GM19328 (cell line): ENCODE measurements around the gene ACSL4.
"Not testable (repeated sequence)": the region's sequence is repeated elsewhere in the genome, so short reads cannot be mapped to it uniquely, and the experiment has no call there.

ENCODE experiments used
- ATAC-seq: cut with Tn5 transposase; IDR thresholded peaks from one replicate; pipeline ENCODE4 v1.9.1; 2021; ENCODE audit warnings: mild to moderate bottlenecking, moderate library complexity; ENCODE audit not compliant: unreplicated experiment

The ACSL4 gene

DNA sequence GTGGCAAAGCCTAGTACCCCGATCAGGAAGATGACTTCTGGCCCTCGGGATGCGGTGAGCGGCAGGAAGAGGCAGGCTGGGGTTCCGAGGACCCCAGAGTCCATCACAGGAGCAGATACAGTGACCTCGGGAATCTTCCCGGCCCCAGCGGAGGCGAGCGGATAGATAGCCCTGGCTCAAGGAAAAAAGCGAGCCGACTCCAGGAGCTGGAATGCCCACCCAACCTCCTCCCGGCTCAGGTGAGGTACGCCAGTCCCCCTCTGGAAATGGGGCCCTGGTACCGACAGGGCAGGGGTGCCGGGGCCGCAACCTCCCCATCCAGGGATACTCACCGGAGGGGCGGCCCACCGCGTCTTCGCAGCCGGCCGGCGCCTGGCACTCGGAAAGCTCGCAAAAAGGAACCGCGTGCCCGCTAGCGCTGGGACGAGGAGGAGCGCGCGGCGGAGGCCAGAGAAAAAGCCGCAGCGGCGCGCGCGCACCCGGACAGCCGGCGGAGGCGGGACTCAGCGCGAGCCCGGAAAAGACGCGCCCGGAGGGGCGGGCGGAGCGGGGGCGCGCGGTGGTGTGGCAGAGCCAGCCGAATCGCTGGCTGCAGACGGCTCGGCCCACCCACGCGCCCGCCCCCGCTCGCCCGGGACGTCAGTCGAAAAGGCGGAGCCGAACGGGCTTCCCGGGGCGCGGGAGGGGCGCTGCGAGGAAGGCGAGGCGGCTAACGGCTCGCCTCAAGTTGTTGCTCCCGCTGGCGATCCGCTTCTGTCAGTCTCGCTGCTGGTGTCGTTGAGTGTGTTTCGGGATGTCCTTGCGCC lies at the start of gene ACSL4:
TSS of gene ACSL4 (minus strand) at position 451 of the 806 bp plus-strand sequence. CDS start 49,894 bp downstream, outside the sequence.
- peak; percentile 81 for ATAC-seq

DNA sequence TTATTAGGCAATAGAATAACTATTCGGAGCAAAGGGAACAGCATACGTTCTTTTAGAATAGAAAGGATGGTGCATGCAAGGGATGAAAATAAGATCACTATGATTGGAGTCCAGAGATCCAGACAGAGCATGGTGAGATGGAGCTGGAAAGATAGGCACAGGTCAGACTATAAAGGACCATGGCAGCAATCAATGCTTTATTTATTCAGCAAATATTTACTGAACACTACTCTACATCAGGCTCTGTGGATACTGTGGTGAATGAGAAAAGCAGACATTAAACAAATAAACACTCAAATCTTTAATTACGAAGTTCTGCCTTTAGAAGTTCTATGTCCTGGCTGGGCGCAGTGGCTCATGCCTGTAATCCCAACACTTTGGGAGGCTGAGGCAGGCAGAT lies 44.7 kb upstream of the ACSL4 start:
- ATAC-seq: no peak

DNA sequence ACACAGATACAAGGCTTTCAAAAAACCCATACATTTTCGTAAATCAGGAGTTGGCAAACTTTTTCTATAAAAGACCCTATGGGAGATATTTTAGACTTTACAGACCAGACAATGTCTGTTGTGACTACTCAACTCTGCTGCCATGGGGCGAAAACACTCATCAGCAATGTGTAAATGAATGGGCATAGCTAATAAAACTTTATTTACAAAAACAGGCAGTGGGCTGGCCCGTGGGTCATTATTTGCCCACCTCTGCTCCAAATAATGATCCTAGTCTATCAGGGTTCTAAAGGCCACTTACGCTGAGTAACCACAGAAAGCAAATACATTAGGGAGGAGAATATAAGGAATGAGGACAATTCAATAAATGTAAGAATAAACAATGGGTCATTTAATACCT lies 43.9 kb upstream of the ACSL4 start:
- no peak for ATAC-seq

DNA sequence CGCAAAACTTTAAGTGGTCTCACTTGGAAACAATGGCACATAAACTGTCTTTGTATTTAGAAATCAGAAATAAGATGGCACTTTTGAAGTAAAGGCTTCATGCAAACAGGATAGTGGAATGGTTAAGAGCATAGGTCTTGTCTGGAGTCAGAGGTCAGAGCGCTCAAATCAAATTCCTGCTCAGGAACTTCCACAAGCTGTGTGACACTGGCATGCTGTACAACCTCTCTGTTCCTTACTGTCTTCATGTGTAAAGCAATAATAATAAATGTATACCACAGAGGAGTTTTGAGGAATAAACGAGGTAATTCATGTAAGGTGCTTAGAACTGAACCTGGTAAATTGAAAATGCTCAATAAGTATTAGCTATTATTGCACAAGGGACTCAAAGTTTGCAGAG lies 43.4 kb upstream of the ACSL4 start:
- ATAC-seq: no peak

DNA sequence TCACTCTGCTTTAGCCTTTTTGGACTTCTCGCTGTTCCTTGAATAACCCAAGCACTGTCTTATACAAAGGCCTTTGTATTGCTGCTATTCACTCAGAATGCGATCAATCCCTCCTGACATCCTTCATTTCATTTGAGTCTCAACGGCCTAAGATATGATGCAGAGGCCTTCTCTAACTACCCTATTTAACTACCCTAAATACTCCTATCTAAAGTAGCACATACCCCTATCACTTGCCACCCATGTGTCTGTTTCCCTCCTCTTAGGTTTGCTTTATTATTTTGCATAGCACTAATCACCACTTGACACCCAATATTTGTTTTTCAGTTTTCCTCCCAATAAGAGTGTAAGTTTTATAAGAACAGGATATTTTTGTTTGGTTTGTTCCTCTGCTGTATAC lies 42.3 kb upstream of the ACSL4 start:
- ATAC-seq: no peak

DNA sequence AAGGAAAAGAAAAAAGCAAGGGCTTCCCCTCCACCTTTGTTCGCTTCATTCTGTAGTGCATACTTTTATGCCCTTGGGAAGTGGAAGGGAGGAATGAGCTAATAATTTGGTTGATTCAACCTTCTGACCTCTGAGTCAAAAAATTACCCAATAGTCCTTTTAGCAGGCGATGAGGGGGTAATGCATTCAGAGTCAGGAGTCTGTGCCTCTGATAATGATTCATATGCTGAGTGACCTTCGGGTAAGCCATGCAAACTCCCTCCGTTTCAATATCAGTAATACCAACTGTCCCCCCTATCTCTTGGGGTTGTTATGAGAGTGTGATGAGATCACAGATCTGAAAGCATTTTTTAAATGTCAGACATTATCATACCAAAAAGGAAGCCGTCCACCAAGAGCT lies 41.6 kb upstream of the ACSL4 start:
- ATAC-seq: peak; percentile 85

DNA sequence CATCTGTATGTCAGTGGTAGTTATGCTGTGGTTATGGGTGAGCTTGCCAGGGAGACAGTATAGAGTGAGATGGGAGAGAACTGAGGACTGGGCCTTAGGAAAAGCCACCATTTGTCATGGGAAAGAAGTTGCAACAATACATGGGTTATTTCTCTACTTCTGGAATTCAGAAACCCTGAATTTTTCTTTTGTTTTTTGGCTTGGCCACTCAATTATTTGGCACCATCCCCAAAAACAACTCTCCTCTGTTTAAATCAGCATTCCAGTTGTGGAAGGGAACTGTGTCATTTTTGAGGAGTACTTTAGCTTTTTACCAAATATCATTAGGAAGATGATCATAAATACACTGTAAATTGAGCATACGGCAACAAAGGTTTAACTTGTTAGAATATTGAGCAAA lies 41.1 kb upstream of the ACSL4 start:
- ATAC-seq: no peak

DNA sequence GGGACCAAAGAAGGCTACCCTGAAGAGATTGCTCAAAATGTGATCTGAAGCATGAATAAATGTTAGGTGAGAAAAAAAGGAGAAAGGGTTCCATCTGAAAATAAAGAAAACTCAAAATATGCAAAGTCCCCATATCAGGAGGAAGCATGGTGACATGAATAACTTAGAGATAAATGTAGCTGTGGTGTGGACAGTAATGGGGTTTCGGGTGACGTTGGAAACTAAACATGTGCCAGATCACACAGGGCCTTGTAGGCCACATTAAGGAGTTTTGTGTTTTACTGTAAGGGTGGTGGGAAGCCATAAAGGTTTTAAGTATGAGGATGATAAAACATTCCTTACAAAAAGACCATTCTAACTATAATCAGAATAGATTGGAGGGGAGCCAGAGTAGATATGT lies 40.3 kb upstream of the ACSL4 start:
- ATAC-seq: peak; percentile 42

DNA sequence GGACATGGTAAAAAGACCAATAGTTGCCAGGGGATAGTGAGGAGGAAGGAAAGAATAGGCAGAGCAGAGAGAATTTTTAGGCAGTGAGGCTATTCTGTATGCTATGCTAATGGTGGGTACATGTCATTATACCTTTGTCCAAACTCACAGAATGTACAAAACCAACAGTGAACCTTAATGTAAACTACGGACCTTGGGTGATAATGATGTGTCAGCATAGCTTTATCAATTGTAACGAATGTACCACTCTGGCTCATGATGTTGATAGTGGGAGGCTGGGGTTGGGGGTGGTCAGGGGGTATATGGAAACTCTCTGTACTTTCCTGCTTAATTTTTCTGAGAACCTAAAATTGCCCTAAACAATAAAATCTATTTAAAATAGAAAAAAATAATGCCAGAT lies 37.7 kb upstream of the ACSL4 start:
- no peak for ATAC-seq

DNA sequence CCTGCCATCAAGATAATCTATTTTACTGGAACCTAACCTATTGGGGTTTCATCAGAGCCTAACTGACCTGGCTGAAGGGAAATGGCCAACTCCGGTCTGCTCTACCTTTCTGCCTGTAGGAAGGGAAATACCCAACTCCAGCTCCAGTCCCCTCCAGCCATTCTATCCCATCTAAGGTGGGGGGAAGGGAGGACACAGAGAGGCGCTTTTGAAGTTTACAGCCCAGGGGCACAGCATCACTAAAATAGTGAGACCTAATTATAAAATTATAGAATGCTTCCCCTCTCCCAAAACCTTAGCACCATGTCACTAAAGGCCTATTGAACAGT lies 27.8 kb upstream of the ACSL4 start:
- no peak for ATAC-seq

DNA sequence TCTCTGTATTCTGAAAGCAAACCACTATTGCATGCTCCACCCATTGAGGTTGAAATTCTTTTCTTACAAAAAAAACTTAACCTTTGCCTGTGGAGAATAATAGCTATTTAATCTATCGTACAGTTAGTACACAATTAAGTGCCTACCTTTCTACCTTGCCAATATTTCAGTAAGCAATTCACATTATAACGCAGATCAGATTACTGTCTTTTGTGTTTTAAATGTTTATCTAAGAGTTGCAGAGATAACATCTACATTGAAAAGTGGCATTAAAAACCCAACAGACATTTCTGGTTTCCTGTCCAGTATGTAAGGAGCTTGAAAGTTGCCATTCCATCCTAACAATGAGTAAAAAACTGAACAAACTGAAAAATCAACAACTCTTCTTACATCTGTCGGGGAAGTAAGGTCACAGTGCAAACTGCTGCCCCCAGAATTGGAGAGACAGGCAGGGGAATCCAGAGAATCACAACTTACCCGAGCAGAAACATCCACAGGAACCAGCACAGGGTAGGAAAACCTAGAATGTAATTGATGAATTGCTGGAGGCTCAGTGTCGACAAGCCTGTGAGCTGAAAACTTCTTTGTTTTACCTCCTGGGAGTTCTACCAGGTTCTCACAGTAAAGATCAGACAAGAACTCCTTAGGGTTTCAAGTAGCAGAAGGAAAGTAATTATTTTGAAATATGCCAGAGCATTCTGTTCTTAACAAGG lies 27.3 kb upstream of the ACSL4 start:
- ATAC-seq: no peak

DNA sequence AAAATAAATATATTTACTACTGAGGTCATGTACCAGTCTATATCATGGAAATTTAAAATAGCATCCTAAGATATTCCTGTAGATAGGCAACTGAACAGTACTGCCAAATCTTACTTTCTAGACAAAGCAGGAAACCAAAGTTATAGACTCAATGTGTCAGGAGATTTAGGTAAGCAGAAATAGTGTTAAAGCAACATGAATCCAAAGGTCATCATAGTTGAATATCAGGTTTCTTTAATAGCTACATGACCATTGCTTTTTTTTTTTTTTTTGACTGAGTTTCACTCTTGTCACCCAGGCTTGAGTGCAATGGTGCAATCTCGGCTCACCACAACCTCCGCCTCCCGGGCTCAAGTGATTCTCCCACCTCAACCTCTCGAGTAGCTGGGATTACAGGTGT lies 20.2 kb upstream of the ACSL4 start:
- ATAC-seq: no peak

DNA sequence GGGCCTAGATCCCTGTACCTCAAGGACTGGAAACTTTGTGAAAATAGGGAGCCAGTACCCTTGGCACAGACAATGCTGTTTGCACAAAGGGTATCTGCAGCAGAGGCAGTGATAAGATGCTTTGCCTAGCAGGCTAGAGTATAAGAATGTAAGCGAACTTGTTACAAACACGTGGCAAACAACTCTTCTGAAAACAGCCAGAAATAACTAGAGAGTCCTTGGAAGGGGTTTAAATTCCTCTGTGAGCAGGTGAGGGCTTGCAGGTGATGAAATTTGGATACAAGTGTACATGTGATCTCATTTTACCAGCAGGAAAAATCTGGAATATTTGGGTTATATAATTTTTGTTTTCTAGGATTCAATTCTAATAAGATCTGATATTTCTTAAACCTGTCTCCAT lies 18.6 kb upstream of the ACSL4 start:
- ATAC-seq: no peak

DNA sequence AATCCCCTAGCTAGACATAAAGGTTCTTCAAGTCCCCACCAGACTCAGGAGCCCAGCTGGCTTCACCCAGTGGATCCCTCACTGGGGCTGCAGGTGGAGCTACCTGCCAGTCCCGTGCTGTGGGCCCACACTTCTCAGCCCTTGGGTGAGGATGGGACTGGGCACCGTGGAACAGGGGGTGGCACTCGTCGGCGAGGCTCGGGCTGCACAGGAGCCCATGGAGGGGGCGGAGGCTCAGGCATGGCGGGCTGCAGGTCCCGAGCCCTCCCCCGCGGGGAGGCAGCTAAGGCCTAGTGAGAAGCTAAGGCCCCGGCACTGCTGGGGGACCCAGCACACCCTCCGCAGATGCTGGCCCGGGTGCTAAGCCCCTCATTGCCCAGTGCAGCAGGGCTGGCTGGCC lies 16.1 kb upstream of the ACSL4 start:
- no peak for ATAC-seq

DNA sequence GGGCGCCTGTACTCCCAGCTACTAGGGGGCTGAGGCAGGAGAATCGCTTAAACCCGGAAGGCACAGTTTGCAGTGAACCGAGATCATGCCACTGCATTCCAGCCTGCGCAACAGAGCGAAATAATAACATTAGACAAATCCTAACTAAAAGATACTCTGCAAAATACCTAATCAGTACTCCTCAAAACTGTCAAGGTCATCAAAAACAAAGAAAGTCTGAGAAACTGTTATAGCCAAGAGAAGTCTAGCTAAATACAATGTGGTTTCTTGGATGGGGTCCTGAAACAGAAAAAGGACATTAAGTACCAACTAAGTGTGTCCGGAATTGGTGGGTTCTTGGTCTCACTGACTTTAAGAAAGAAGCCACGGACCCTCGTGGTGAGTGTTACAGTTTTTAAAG lies 14.6 kb upstream of the ACSL4 start:
- no peak for ATAC-seq

DNA sequence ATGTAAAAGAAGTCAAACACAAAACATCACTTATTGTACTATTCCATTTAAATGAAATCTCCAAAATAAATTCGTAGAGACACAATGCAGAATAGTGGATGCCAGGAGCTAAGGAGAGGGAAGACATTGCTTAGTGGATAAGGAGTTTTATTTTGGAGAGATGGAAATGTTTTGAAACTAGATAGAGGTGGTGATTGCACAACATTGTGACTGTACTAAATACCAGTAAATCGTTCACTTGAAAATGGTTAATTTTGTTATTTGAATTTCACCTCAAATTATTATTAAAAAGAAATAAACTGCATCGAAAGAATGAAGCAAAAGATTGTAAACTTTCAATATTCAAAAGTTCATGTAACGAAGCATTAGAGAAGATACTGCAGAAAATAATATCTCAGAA lies 9.7 kb upstream of the ACSL4 start:
- ATAC-seq: no peak

DNA sequence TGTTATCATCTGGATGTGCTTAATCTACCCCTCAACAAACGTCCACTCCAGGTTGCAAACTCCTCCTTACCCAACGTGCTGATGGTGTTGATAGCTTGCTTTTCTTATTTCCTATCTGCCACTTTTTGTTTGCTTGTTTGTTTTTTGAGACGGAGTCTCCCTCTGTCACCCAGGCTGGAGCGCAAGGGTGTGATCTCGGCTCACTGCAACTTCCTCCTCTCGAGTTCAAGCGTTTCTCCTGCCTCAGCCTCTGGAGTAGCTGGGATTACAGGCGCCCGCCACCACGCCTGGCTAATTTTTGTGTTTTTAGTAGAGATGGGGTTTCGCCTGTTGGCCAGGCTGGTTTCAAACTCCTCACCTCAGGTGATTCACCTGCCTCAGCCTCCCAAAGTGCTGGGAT lies 7.8 kb upstream of the ACSL4 start:
- not testable (repeated sequence) for ATAC-seq

DNA sequence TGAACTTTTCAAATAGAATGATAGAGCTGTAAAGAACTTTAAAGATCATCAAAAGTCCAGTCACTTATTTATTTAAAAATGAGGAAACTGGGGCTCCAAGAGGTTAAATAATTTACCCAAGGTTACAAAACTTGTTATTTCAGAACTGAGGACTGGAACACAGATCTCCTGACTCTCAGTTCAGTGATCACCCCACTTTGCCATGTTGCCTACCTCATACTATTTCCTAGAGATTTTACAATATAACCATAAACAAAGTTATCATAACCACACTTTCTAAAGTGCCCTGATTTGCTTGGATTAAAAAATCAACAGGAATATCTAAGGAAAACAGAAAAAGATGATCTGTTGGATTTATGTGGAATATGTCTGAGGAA lies 7.4 kb upstream of the ACSL4 start:
- no peak for ATAC-seq

DNA sequence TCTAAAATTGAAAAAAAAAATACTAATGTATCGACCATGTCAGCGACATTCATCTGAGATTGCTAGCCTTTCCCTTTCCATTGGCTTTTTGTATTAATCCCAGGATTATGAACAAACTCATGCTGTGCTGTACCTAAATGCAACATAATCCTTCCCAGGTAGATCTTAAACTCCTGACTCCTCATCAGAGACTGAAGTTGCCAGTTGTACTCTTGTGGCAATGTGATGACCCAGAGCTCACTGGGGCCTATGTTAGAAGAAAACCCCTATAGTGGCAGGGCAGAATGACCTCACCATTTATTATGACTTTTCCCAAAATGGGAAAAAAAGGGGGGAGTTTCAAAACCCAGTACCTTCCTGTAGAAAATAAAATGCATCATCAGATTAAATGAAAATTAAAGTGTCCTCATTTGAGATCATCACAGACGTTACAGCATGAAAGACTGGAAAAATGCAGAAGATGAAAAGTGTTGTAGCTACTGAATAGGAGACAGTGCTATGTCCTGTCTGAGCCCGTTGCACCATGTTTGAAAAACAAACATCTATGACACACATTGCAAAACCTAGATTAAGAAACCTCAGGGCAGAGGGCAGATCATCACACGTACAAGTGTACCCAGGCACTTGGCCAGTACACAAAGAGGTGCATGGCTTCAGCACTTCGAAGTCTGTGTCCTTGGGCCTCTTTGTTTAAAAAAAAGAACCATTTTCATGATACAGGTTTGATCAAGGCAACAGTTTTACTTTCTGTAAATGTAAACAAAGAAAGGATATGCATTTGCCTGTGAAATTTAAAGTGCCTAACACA lies 6.8 kb upstream of the ACSL4 start:
- no peak for ATAC-seq

DNA sequence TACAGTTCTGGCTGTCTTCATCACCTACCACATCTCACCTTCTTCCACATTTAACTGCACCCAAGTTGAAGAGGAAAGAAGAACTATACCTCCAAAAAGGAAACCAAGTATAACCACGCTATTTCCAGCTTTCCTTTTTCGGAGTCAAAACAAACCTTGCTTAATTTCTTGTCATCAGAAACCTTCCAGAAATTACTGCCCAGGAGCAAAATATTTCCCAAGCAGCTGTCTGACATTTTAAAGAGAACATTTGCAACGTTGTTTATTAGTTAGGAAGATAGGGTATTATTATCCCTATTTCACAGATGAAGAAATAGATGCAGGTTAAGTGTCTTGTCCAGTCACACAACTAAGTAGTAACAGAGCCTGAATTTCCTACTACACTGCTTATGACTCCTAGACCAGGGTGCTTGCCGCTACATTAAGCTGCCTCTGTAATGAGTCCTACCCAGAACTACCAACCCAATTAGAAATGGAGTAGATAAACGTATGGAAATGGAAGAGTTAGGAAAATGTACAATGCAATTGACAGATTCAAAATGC lies 2.2 kb upstream of the ACSL4 start:
- ATAC-seq: no peak

DNA sequence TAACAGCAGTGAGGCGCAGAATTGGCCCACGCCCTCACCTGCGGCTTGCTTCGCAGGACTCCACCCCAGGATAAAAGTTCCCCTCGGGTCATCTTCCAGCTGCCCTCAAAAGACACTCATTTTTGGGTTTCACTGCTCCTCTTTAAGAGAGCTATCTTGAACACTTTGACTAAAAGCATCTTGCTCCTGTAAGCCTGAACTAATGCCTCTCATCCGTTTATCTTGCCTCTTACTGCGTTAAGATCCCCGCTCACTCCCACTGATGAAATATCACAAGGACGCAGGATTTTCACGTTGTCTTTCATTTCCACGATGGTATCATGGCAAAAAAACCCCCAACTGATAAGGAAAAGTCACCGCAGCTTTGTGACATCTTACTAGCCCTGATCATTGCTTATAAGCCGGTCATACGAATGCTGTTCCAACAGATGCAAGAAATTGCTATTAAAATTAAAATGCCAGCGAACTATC lies 591 bp upstream of the ACSL4 start:
- no peak for ATAC-seq
